HL-60 (cell line): ENCODE data around the gene BHLHA9.

Experiments
- DNase-seq, 2 experiments: peaks; one replicate each; pipeline ENCODE4 v3.0.0-alpha.2; 2010 to 2020; ENCODE audit warnings: low read depth in 1 of 2, low spot score in 1 of 2
- H3K27ac ChIP-seq: fragments of 250-450 bp; sonication (Bioruptor Pico); replicated peaks from 2 replicates; pipeline ENCODE4 v1.5.1; 2020; ENCODE audit warnings: mild to moderate bottlenecking, moderate library complexity
- H3K27me3 ChIP-seq: fragments of 250-450 bp; sonication (Bioruptor Pico); 2 replicates; pipeline ENCODE4 v1.5.1; 2021; ENCODE audit warnings: mild to moderate bottlenecking, moderate library complexity; ENCODE audit not compliant: insufficient read depth, poor library complexity, severe bottlenecking
- H3K4me3 ChIP-seq: replicated peaks from 2 replicates; pipeline ENCODE4 v1.5.1; 2011; ENCODE audit warnings: mild to moderate bottlenecking, control low read depth, low read length; ENCODE audit not compliant: insufficient read depth
- GABPA ChIP-seq: IDR thresholded peaks from 2 replicates; pipeline ENCODE4 v1.6.1; 2012; ENCODE audit warnings: low read depth
- POLR2AphosphoS5 ChIP-seq: IDR thresholded peaks from 2 replicates; pipeline ENCODE4 v1.6.1; 2012; ENCODE audit warnings: low read depth
- REST ChIP-seq: IDR thresholded peaks from 2 replicates; pipeline ENCODE4 v1.6.1; 2012; ENCODE audit warnings: low read depth; ENCODE audit not compliant: insufficient replicate concordance
- SPI1 ChIP-seq: IDR thresholded peaks from 2 replicates; pipeline ENCODE4 v1.6.1; 2012; ENCODE audit warnings: low read depth, mild to moderate bottlenecking, borderline replicate concordance
- TF ChIP-seq, protein P1 (sequence below): IDR thresholded peaks from one replicate; pipeline ENCODE4 v1.5.1; 2011; ENCODE audit warnings: low read length, control low read depth, inconsistent platforms; ENCODE audit not compliant: insufficient read depth

BHLHA9 gene

DNA sequence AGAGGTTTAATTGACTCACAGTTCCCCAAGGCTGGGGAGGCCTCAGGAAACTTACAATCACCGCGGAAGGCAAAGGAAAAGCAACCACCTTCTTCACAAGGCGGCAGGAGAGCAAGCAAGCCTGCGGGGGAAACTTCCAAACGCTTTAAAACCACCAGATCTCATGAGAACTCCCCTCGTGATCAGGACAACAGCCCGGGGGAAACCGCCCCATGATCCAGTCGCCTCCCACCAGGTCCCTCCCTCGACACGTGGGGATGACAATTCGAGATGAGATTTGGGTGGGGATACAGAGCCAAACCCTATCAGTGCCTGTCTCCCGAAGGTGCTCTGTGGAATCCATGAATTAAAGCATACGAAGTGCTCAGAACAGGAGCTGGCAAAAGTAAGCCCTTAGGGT, 46.6 kb upstream of the BHLHA9 start:
- no peaks in the 10 kb centered on the region for H3K27me3 ChIP-seq
- TF ChIP-seq, protein P1, sequence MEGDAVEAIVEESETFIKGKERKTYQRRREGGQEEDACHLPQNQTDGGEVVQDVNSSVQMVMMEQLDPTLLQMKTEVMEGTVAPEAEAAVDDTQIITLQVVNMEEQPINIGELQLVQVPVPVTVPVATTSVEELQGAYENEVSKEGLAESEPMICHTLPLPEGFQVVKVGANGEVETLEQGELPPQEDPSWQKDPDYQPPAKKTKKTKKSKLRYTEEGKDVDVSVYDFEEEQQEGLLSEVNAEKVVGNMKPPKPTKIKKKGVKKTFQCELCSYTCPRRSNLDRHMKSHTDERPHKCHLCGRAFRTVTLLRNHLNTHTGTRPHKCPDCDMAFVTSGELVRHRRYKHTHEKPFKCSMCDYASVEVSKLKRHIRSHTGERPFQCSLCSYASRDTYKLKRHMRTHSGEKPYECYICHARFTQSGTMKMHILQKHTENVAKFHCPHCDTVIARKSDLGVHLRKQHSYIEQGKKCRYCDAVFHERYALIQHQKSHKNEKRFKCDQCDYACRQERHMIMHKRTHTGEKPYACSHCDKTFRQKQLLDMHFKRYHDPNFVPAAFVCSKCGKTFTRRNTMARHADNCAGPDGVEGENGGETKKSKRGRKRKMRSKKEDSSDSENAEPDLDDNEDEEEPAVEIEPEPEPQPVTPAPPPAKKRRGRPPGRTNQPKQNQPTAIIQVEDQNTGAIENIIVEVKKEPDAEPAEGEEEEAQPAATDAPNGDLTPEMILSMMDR = no peak
- TF ChIP-seq SPI1 (no peak), POLR2AphosphoS5 (no peak), GABPA (no peak), REST (no peak)
- no peak overlapping the region for H3K27ac ChIP-seq

GRCh38 chr17:1224330-1224729, 45.9 kb upstream of the BHLHA9 start:
- TF ChIP-seq REST (no peak), SPI1 (no peak), GABPA (no peak), POLR2AphosphoS5 (no peak)
- TF ChIP-seq, protein P1 = no peak
- no peak for DNase-seq

More for the DNA sequence above, 46.6 kb upstream of the BHLHA9 start:
- no peak overlapping the region for H3K4me3 ChIP-seq
- no peak for DNase-seq

DNA sequence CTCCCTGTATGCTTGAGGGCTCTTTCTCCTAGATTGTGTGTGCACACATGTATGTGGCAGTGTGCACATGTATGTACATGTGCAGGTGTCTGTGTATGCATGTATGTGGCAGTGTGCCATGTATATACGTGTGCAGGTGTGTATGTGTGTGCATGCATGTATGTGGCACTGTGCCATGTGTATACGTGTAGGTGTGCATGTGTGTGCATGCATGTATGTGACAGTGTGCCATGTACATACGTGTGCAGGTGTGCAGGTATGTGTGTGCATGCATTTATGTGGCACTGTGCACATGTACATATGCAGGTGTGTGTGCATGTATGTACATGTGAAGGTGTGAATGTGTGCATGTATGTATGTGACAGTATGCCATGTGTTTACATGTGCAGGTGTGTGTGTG, 43.9 kb upstream of the BHLHA9 start:
- no peak for TF ChIP-seq SPI1
- no peak for TF ChIP-seq REST
- TF ChIP-seq POLR2AphosphoS5 = no peak
- TF ChIP-seq, protein P1 = no peak
- TF ChIP-seq GABPA = no peak
- no peak for DNase-seq
- Histone ChIP-seq H3K4me3 (no peak overlapping the region), H3K27ac (no peak overlapping the region), H3K27me3 (no peaks in the 10 kb centered on the region)

More at GRCh38 chr17:1224330-1224729, 45.9 kb upstream of the BHLHA9 start:
- Histone ChIP-seq H3K4me3 (no peak overlapping the region), H3K27me3 (no peaks in the 10 kb centered on the region), H3K27ac (no peak overlapping the region)
